ENCODE results near the gene CD22.

Gene CD22

GRCh38 chr19:35328851-35329285, at the start of gene CD22:
Gene CD22, plus strand, starts transcription at chr19:35329187. Its CDS starts 2,854 bp downstream, at chr19:35332041.
- H3K4me3 ChIP-seq (ENCODE audit: low read depth, low read length): no peak within 1 kb of the TSS
- no peaks in the 10 kb centered on the region for H3K27me3 ChIP-seq (ENCODE audit: control insufficient read depth, insufficient read depth, low read length)
- H3K36me3 ChIP-seq (ENCODE audit: control insufficient read depth, insufficient read depth, low read length): no peaks in the 10 kb centered on the region
- no peak within 1 kb of the TSS for H3K4me2 ChIP-seq (ENCODE audit: low read length)
- no peaks in the 10 kb centered on the region for H3K4me1 ChIP-seq
- TF ChIP-seq CTCF (IDR thresholded peaks at IDR 0.05): no peak
- no peaks in the 10 kb centered on the region for H3K79me2 ChIP-seq
- H2AFZ ChIP-seq: no peak within 1 kb of the TSS
- no peaks in the 10 kb centered on the region for H3K9me3 ChIP-seq (ENCODE audit: control insufficient read depth, low read length)
- H3K27ac ChIP-seq: no peak within 1 kb of the TSS
- no peak within 1 kb of the TSS for H3K9ac ChIP-seq

GRCh38 chr19:35279374-35279773, 49.6 kb upstream of the CD22 start:
- H2AFZ ChIP-seq: no peak overlapping the region
- no peak overlapping the region for H3K9ac ChIP-seq
- no peaks in the 10 kb centered on the region for H3K79me2 ChIP-seq
- no peak overlapping the region for H3K4me3 ChIP-seq (ENCODE audit: low read depth, low read length)
- TF ChIP-seq CTCF (IDR thresholded peaks at IDR 0.05): no peak
- H3K27me3 ChIP-seq (ENCODE audit: control insufficient read depth, insufficient read depth, low read length): no peaks in the 10 kb centered on the region
- no peak overlapping the region for H3K27ac ChIP-seq
- H3K36me3 ChIP-seq (ENCODE audit: control insufficient read depth, insufficient read depth, low read length): no peaks in the 10 kb centered on the region
- H3K4me1 ChIP-seq: no peaks in the 10 kb centered on the region
- H3K4me2 ChIP-seq (ENCODE audit: low read length): no peak overlapping the region
- no peaks in the 10 kb centered on the region for H3K9me3 ChIP-seq (ENCODE audit: control insufficient read depth, low read length)

GRCh38 chr19:35279985-35280821, 48.8 kb upstream of the CD22 start:
- no peaks in the 10 kb centered on the region for H3K4me1 ChIP-seq

DNA sequence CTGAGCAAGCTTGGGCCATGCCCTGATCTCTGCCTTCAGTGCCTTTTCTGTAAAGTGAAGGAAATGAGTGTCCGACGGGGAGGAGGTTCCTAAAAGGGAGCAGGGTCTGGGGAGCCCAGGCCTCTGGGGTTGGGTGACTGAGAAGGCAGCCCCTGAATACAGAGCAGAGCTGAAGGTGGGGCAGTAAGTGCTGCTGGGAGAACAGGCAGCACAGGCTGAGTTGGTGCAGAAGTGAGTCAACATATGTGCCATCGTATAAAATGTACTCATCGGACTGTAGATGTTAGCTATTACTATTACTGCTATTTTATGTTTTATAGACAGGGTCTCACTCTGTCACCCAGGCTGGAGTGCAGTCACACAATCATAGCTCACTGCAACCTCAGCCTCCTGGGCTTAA, 47.7 kb upstream of the CD22 start:
- Histone ChIP-seq H3K36me3 (ENCODE audit: control insufficient read depth, insufficient read depth, low read length) (no peaks in the 10 kb centered on the region), H3K27me3 (ENCODE audit: control insufficient read depth, insufficient read depth, low read length) (no peaks in the 10 kb centered on the region), H3K79me2 (no peaks in the 10 kb centered on the region), H3K4me3 (ENCODE audit: low read depth, low read length) (no peak overlapping the region), H3K9me3 (ENCODE audit: control insufficient read depth, low read length) (no peaks in the 10 kb centered on the region), H3K4me2 (ENCODE audit: low read length) (no peak overlapping the region), H3K9ac (no peak overlapping the region), H2AFZ (no peak overlapping the region), H3K27ac (no peak overlapping the region), H3K4me1 (no peaks in the 10 kb centered on the region)
- no peak for TF ChIP-seq CTCF (IDR thresholded peaks at IDR 0.05)

More at GRCh38 chr19:35279985-35280821, 48.8 kb upstream of the CD22 start:
- Histone ChIP-seq H3K79me2 (no peaks in the 10 kb centered on the region), H3K27me3 (ENCODE audit: control insufficient read depth, insufficient read depth, low read length) (no peaks in the 10 kb centered on the region), H3K4me3 (ENCODE audit: low read depth, low read length) (no peak overlapping the region), H3K4me2 (ENCODE audit: low read length) (no peak overlapping the region), H3K27ac (no peak overlapping the region), H3K36me3 (ENCODE audit: control insufficient read depth, insufficient read depth, low read length) (no peaks in the 10 kb centered on the region), H3K9ac (no peak overlapping the region), H3K9me3 (ENCODE audit: control insufficient read depth, low read length) (no peaks in the 10 kb centered on the region), H2AFZ (no peak overlapping the region)
- no peak for TF ChIP-seq CTCF (IDR thresholded peaks at IDR 0.05)
